Measurements from ENCODE around the gene PPP2R3C. TPM values are rescaled to one million over a fixed set of nuclear protein-coding genes. Genes with fewer than 3 reads are reported as not detected.
A peak's percentile ranks its signal among the peaks of the same experiment; 100 is the strongest.

The PPP2R3C gene
- total and polyA plus RNA-seq, 2 of the 13 experiments (the other 11 are each of a cell fraction or from before 2014, with no cell fraction given) = 63.4 to 102 TPM

DNA sequence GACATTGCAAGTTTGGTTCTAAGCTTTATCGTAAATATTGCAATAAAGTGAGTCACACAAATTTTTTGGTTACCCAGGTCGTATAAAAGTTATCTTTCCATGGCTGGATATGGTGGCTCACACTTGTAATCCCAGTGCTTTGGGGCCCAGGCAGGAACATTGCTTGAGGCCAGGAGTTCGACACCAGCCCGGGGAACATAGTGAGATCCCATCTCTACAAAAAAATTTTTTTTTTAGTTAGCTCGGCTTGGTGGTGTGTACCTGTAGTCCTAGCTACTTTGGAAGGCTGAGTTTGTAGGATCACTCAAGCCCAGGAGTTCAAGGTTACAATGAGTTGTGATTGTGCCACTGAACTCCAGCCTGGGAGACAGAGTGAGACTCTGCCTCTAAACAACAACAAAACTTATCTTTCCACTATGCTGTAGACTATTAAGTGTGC lies 24.9 kb upstream of the PPP2R3C start (continued):
- TF ChIP-seq TARDBP (CRISPR knock-in tag; IDR thresholded peaks at IDR 0.05) (peak; percentile 32; the same call in 1 of the 2 replicates), ZFX (CRISPR knock-in tag; IDR thresholded peaks at IDR 0.05; ENCODE audit: low read depth) (no peak), RARA (CRISPR knock-in tag; IDR thresholded peaks at IDR 0.05) (peak; percentile 83), RCOR2 (CRISPR knock-in tag; IDR thresholded peaks at IDR 0.05) (0 out of 2 replicates have a peak, but pooled peaks have one; percentile 52), CCDC6 (CRISPR knock-in tag; IDR thresholded peaks at IDR 0.05) (no peak), ZNF230 (CRISPR knock-in tag; IDR thresholded peaks at IDR 0.05) (0 out of 2 replicates have a peak, but pooled peaks have one; percentile 22), AGO2 (optimal IDR thresholded peaks at IDR 0.05; ENCODE audit: low read depth, low read length) (no peak), ZNF441 (CRISPR knock-in tag; IDR thresholded peaks at IDR 0.05; ENCODE audit: borderline replicate concordance) (0 out of 2 replicates have a peak, but pooled peaks have one; percentile 65), RARG (CRISPR knock-in tag; IDR thresholded peaks at IDR 0.05; ENCODE audit: low read depth) (no peak), ZNF775 (CRISPR knock-in tag; IDR thresholded peaks at IDR 0.05; ENCODE audit: borderline replicate concordance) (no peak), PITX1 (CRISPR knock-in tag; IDR thresholded peaks at IDR 0.05) (no peak), NCOA2 (CRISPR knock-in tag; IDR thresholded peaks at IDR 0.05) (0 out of 2 replicates have a peak, but pooled peaks have one; percentile 8), ZNF629 (CRISPR knock-in tag; conservative IDR thresholded peaks at IDR 0.05) (no peak), ZNF446 (CRISPR knock-in tag; IDR thresholded peaks at IDR 0.05) (no peak), XRCC5 (optimal IDR thresholded peaks at IDR 0.05; ENCODE audit: low read length) (no peak), ZNF607 (CRISPR knock-in tag; IDR thresholded peaks at IDR 0.05; ENCODE audit: borderline replicate concordance) (0 out of 2 replicates have a peak, but pooled peaks have one; percentile 37), MLLT10 (CRISPR knock-in tag; IDR thresholded peaks at IDR 0.05) (no peak), ZNF766 (CRISPR knock-in tag; IDR thresholded peaks at IDR 0.05; ENCODE audit: borderline replicate concordance) (no peak)
- TF ChIP-seq, protein P1, sequence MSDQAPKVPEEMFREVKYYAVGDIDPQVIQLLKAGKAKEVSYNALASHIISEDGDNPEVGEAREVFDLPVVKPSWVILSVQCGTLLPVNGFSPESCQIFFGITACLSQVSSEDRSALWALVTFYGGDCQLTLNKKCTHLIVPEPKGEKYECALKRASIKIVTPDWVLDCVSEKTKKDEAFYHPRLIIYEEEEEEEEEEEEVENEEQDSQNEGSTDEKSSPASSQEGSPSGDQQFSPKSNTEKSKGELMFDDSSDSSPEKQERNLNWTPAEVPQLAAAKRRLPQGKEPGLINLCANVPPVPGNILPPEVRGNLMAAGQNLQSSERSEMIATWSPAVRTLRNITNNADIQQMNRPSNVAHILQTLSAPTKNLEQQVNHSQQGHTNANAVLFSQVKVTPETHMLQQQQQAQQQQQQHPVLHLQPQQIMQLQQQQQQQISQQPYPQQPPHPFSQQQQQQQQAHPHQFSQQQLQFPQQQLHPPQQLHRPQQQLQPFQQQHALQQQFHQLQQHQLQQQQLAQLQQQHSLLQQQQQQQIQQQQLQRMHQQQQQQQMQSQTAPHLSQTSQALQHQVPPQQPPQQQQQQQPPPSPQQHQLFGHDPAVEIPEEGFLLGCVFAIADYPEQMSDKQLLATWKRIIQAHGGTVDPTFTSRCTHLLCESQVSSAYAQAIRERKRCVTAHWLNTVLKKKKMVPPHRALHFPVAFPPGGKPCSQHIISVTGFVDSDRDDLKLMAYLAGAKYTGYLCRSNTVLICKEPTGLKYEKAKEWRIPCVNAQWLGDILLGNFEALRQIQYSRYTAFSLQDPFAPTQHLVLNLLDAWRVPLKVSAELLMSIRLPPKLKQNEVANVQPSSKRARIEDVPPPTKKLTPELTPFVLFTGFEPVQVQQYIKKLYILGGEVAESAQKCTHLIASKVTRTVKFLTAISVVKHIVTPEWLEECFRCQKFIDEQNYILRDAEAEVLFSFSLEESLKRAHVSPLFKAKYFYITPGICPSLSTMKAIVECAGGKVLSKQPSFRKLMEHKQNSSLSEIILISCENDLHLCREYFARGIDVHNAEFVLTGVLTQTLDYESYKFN (CRISPR knock-in tag; conservative IDR thresholded peaks at IDR 0.05) = peak; percentile 58; the same call in 1 of the 2 replicates
- TF ChIP-seq, protein P2, sequence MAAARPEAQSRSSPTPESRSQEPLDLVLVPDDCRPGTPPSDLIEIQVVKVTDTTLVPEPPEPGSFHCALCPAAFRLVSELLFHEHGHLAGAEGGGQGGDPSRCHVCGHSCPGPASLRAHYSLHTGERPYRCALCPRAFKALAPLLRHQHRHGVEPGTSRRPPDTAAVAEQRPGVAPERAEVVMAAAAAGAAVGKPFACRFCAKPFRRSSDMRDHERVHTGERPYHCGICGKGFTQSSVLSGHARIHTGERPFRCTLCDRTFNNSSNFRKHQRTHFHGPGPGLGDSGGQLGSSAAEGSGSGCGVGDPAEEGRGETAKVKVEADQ (CRISPR knock-in tag; IDR thresholded peaks at IDR 0.05; ENCODE audit: borderline replicate concordance) = no peak
- TF ChIP-seq, protein P3, sequence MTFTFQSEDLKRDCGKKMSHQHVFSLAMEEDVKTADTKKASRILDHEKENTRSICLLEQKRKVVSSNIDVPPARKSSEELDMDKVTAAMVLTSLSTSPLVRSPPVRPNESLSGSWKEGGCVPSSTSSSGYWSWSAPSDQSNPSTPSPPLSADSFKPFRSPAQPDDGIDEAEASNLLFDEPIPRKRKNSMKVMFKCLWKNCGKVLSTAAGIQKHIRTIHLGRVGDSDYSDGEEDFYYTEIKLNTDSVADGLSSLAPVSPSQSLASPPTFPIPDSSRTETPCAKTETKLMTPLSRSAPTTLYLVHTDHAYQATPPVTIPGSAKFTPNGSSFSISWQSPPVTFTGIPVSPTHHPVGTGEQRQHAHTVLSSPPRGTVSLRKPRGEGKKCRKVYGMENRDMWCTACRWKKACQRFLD (CRISPR knock-in tag; IDR thresholded peaks at IDR 0.05; ENCODE audit: borderline replicate concordance) = no peak
- TF ChIP-seq, protein P4, sequence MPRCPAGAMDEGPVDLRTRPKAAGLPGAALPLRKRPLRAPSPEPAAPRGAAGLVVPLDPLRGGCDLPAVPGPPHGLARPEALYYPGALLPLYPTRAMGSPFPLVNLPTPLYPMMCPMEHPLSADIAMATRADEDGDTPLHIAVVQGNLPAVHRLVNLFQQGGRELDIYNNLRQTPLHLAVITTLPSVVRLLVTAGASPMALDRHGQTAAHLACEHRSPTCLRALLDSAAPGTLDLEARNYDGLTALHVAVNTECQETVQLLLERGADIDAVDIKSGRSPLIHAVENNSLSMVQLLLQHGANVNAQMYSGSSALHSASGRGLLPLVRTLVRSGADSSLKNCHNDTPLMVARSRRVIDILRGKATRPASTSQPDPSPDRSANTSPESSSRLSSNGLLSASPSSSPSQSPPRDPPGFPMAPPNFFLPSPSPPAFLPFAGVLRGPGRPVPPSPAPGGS (CRISPR knock-in tag; IDR thresholded peaks at IDR 0.05) = no peak
